Bronchial epithelial cell (primary cell): ENCODE data around the gene CDC5L. TPM values are rescaled to one million over a fixed set of nuclear protein-coding genes. Genes with fewer than 3 reads are reported as not detected.

ENCODE experiments used
- DNase-seq: peaks from one replicate; pipeline ENCODE4 v3.0.0-alpha.2; 2010; ENCODE audit warnings: low read depth
- FAIRE-seq: peaks from 2 replicates; lab custom pipeline; 2011; peaks lifted over from hg19 to GRCh38; lab: Jason Lieb, UNC
- H3K27me3 ChIP-seq: 2 replicates; pipeline ENCODE4 v1.5.1; 2011; ENCODE audit warnings: low read length; ENCODE audit not compliant: control insufficient read depth, insufficient read depth
- H3K36me3 ChIP-seq: 2 replicates; pipeline ENCODE4 v1.5.1; 2011; ENCODE audit warnings: low read length; ENCODE audit not compliant: control insufficient read depth, insufficient read depth
- H3K4me3 ChIP-seq: 2 replicates; pipeline ENCODE4 v1.5.1; 2011; ENCODE audit warnings: mild to moderate bottlenecking, low read depth, low read length, control low read depth
- CTCF ChIP-seq: IDR thresholded peaks from 2 replicates; pipeline ENCODE4 v1.5.1; 2011; ENCODE audit warnings: mild to moderate bottlenecking, moderate library complexity, low read length, control low read depth, inconsistent platforms; ENCODE audit not compliant: insufficient read depth, severe bottlenecking
- total RNA-seq: library from RNA; depleted of rRNA; stranded (reverse); fragments of >200 nt; gene quantifications from 2 replicates; pipeline ENCODE4 v1.2.1, GENCODE V29; 2014

Gene CDC5L
- total RNA-seq, 1 donor from 2014 or later = 16.8 TPM

DNA sequence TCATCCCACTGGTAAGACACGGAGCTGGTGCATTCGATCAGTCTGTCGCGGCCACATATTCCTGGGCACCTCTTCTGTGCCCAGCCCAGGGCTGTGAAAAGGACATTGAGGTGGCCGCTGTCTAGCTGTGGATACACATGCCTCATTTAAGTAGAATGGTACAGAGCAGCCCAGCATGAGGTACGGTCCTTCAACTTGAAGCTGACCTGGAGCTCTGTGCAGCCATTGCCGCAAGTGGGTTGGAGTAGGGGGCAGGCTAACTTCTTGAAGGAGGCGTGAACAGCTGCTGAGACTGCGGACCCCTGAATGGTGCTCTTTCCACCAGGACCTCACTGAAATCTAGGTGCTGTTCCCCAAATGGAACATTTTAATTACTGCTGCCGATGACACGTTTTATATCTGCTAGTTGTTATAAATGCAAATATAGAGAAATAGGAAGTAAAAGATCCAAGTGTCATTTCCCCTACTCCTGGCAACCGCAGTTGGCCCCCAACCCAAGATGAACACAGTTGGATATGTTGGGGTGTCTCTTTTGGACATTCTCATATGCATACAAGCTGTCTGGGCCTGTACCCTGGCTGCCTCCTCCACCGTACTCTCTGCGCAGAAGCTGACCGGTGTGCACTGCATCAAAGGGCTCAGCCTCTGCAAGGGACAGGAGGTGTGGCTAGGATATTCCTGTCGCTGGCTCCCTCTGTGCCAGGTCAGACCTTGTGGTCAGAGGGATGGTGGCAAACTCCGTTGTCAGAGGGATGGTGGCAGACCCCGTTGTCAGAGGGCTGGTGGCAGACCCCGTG, 86.1 kb downstream of the CDC5L start:
- DNase-seq = no peak

GRCh38 chr6:44474190-44474631, 86.7 kb downstream of the CDC5L start:
- H3K4me3 ChIP-seq = no peak overlapping the region
- H3K36me3 ChIP-seq = no peaks in the 10 kb centered on the region
- FAIRE-seq (no peak), DNase-seq (no peak)
- H3K27me3 ChIP-seq = no peaks in the 10 kb centered on the region
- no peak for TF ChIP-seq CTCF

More for the DNA sequence above, 86.1 kb downstream of the CDC5L start:
- TF ChIP-seq CTCF = no peak
- H3K4me3 ChIP-seq = no peak overlapping the region
- H3K27me3 ChIP-seq = no peaks in the 10 kb centered on the region
- no peaks in the 10 kb centered on the region for H3K36me3 ChIP-seq
- FAIRE-seq = no peak

- FAIRE-seq (no peak), DNase-seq (peak; percentile 69)
- H3K4me3 ChIP-seq = no peak overlapping the region
- no peak for TF ChIP-seq CTCF
- no peaks in the 10 kb centered on the region for H3K36me3 ChIP-seq
- no peaks in the 10 kb centered on the region for H3K27me3 ChIP-seq
Observed at GRCh38 chr6:44474643-44475042, 87.1 kb downstream of the CDC5L start.

DNA sequence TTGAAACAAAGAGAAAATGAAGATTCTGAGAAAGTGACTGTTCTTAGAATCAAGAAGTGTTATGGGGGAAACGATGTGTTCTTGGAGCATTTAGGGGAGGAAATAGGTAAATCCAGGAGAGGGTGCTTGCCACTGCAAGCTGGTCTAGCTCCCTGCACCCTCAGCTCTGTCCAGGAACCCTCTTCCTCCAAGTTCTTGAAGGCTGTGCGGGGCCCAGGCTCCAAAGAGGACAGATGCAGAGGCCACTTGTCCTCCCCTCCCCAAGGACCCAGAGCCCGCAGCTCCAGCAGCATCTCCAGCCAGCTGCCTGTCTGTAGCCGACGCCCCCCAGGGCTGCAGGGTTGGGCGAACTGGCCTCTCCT, 87.9 kb downstream of the CDC5L start:
- no peak for TF ChIP-seq CTCF
- no peaks in the 10 kb centered on the region for H3K36me3 ChIP-seq
- no peak overlapping the region for H3K4me3 ChIP-seq
- DNase-seq (no peak), FAIRE-seq (no peak)
- H3K27me3 ChIP-seq = no peaks in the 10 kb centered on the region

GRCh38 chr6:44475779-44476434, 88.4 kb downstream of the CDC5L start:
- FAIRE-seq (no peak), DNase-seq (peak; percentile 57)
- peak; percentile 98 for TF ChIP-seq CTCF
- H3K36me3 ChIP-seq = no peaks in the 10 kb centered on the region
- H3K27me3 ChIP-seq = no peaks in the 10 kb centered on the region
- no peak overlapping the region for H3K4me3 ChIP-seq

GRCh38 chr6:44476849-44477248, 89.3 kb downstream of the CDC5L start:
- FAIRE-seq (no peak), DNase-seq (no peak)
- H3K4me3 ChIP-seq = no peak overlapping the region
- no peak for TF ChIP-seq CTCF
- no peaks in the 10 kb centered on the region for H3K36me3 ChIP-seq
- no peaks in the 10 kb centered on the region for H3K27me3 ChIP-seq
